SU-DHL-6 (cell line): ENCODE results near the gene HK2.

Source experiments
- EZH2phosphoT487 ChIP-seq: fragments of 200-600 bp; sonication (generic), shearing (Covaris generic); conservative IDR thresholded peaks from 2 replicates; pipeline ENCODE4 v1.6.1; 2018; ENCODE audit warnings: mild to moderate bottlenecking, antibody characterized with exemption, low read length, moderate library complexity, mixed read lengths
- TF ChIP-seq, protein P1 (sequence below): fragments of 200-600 bp; sonication (generic); IDR thresholded peaks from one replicate; pipeline ENCODE4 v1.5.1; 2017; ENCODE audit warnings: antibody characterized with exemption, mild to moderate bottlenecking, low read length, moderate library complexity; ENCODE audit not compliant: insufficient read depth, poor library complexity, severe bottlenecking

DNA sequence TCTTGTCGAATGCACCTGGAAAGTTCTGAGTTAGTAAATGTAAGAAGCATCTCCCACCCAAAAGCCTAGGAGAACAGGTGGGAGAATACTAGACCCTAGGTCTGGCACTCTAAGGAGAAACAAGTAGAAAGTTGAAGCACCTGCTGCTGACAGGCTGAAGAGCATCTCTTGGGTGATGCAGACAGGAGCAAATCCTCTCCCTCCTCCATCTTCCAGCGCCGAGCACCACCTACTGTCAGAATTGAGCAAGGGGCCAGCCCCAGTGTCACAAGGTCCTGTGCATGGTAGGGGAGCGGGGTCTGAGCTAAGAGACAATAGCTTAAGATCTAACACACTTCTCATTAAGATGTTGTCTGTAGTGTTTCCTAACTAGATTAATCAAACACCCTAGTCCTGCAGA lies 52.9 kb downstream of the HK2 start:
- TF ChIP-seq, protein P1, sequence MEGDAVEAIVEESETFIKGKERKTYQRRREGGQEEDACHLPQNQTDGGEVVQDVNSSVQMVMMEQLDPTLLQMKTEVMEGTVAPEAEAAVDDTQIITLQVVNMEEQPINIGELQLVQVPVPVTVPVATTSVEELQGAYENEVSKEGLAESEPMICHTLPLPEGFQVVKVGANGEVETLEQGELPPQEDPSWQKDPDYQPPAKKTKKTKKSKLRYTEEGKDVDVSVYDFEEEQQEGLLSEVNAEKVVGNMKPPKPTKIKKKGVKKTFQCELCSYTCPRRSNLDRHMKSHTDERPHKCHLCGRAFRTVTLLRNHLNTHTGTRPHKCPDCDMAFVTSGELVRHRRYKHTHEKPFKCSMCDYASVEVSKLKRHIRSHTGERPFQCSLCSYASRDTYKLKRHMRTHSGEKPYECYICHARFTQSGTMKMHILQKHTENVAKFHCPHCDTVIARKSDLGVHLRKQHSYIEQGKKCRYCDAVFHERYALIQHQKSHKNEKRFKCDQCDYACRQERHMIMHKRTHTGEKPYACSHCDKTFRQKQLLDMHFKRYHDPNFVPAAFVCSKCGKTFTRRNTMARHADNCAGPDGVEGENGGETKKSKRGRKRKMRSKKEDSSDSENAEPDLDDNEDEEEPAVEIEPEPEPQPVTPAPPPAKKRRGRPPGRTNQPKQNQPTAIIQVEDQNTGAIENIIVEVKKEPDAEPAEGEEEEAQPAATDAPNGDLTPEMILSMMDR = no peak
- TF ChIP-seq EZH2phosphoT487 = no peak
